Measurements from ENCODE around the gene MAPK14. TPM values are rescaled to one million over a fixed set of nuclear protein-coding genes. Genes with fewer than 3 reads are reported as not detected.
A peak's percentile ranks its signal among the peaks of the same experiment; 100 is the strongest.

The MAPK14 gene
- total and polyA plus RNA-seq, 9 of the 15 experiments (the other 6 are each of a cell fraction or from before 2014, with no cell fraction given): 8.8 to 62.7 (median 35.5) TPM

DNA sequence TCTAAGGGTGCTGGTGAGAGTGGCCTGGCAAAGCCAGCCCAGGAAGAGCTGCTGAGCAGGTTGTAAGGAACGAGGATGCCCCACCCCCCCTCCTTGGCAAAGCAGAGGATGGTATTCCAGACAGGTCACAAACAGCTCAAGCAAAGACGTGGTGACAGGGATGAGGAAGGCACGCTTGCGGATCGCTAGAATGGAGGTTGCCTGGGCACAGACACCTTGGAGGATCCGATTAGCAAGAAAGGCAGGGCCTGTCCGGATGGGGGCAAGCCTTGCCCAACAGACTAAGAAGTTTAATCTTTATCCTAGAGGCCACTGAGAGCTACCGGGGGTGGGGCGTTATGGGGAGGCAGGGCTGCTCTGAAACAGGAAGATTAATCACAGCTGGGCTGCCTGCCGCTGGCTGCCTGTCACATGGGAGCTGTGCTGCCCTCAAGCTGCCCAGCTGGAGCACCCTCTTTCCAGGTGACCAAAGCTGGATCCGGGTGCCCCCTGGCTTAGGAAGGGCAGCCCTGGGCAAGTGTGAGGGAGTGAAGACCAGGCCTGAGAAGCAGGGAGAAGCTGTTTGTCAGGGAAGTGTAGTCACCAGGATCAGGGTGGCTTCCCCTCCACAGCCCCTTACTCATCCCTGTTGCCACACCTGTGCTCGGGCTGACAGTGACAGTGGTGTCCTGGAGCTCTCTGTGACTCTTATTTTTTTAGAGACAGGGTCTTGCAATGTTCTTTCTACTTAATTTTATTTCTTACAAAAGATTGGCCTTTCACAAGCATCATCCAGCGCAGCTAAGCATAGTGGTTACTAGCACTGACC lies 93.6 kb downstream of the MAPK14 start (continued):
- TF ChIP-seq, protein P1, sequence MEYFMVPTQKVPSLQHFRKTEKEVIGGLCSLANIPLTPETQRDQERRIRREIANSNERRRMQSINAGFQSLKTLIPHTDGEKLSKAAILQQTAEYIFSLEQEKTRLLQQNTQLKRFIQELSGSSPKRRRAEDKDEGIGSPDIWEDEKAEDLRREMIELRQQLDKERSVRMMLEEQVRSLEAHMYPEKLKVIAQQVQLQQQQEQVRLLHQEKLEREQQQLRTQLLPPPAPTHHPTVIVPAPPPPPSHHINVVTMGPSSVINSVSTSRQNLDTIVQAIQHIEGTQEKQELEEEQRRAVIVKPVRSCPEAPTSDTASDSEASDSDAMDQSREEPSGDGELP (CRISPR knock-in tag; IDR thresholded peaks at IDR 0.05; ENCODE audit: borderline replicate concordance): peak; percentile 94
- TF ChIP-seq HDAC2 (IDR thresholded peaks at IDR 0.05) (no peak), MEIS2 (IDR thresholded peaks at IDR 0.05; ENCODE audit: partially characterized antibody) (peak; percentile 95), CBX2 (IDR thresholded peaks at IDR 0.05; ENCODE audit: insufficient read depth, low read length, poor library complexity, severe bottlenecking) (no peak), CEBPG (CRISPR knock-in tag; IDR thresholded peaks at IDR 0.05) (0 out of 2 replicates have a peak, but pooled peaks have one; percentile 18), CEBPG (tag; conservative IDR thresholded peaks at IDR 0.05 in 1 of 2, IDR thresholded peaks at IDR 0.05 in 1 of 2) (no peak), HMG20A (CRISPR knock-in tag; conservative IDR thresholded peaks at IDR 0.05) (no peak), POLR2AphosphoS5 (IDR thresholded peaks at IDR 0.05; ENCODE audit: control insufficient read depth, insufficient read depth, low read depth, low read length) (0 out of 2 replicates have a peak, but pooled peaks have one; percentile 16), DMBX1 (CRISPR knock-in tag; IDR thresholded peaks at IDR 0.05; ENCODE audit: borderline replicate concordance) (peak; percentile 59; the same call in 1 of the 2 replicates)
- TF ChIP-seq, protein P2, sequence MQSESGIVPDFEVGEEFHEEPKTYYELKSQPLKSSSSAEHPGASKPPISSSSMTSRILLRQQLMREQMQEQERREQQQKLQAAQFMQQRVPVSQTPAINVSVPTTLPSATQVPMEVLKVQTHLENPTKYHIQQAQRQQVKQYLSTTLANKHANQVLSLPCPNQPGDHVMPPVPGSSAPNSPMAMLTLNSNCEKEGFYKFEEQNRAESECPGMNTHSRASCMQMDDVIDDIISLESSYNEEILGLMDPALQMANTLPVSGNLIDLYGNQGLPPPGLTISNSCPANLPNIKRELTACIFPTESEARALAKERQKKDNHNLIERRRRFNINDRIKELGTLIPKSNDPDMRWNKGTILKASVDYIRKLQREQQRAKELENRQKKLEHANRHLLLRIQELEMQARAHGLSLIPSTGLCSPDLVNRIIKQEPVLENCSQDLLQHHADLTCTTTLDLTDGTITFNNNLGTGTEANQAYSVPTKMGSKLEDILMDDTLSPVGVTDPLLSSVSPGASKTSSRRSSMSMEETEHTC (IDR thresholded peaks at IDR 0.05): no peak
